ENCODE measurements around the gene ZKSCAN2.

- no peak for TF ChIP-seq CTCF (conservative IDR thresholded peaks at IDR 0.05)
- TF ChIP-seq EZH2 (IDR thresholded peaks at IDR 0.05; ENCODE audit: low read depth) = no peak
These were observed 33.9 kb upstream of the ZKSCAN2 start for GRCh38 chr16:25291580-25291979.

All from PC-9 (cell line).